OCI-LY3 (cell line): Measurements from ENCODE around the gene DDX31.

Experiments used
- H2AFZ ChIP-seq: fragments of 200-600, 300-600 bp; shearing (Covaris generic); 2 replicates; pipeline ENCODE4 v1.6.0; 2014; ENCODE audit warnings: antibody characterized with exemption, low read depth, low read length
- H3K27ac ChIP-seq: fragments of 200-600, 300-600 bp; sonication (generic); 2 replicates; pipeline ENCODE4 v1.5.1; 2014; ENCODE audit warnings: mild to moderate bottlenecking, low read length, moderate library complexity, mixed read lengths
- H3K27me3 ChIP-seq: fragments of 200-600, 300-600 bp; sonication (generic); 2 replicates; pipeline ENCODE4 v1.6.1; 2014; ENCODE audit warnings: low read depth, low read length, mixed read lengths
- H3K36me3 ChIP-seq: fragments of 200-600, 300-600 bp; sonication (generic); replicated peaks from 2 replicates; pipeline ENCODE3; 2014; ENCODE audit warnings: low read depth, low read length, mixed read lengths
- H3K4me1 ChIP-seq: fragments of 300-600, 200-600 bp; sonication (generic); 2 replicates; pipeline ENCODE4 v1.6.1; 2014; ENCODE audit warnings: low read length, mixed read lengths
- H3K4me2 ChIP-seq: fragments of 200-600, 300-600 bp; sonication (generic); 2 replicates; pipeline ENCODE4 v1.6.1; 2014; ENCODE audit warnings: low read length, mixed read lengths
- H3K4me3 ChIP-seq: fragments of 300-600, 200-600 bp; sonication (generic); 2 replicates; pipeline ENCODE4 v1.5.1; 2014; ENCODE audit warnings: antibody characterized with exemption, mild to moderate bottlenecking, low read length, moderate library complexity
- H3K79me2 ChIP-seq: fragments of 300-600, 200-600 bp; shearing (Covaris generic); 2 replicates; pipeline ENCODE4 v1.6.1; 2014; ENCODE audit warnings: mild to moderate bottlenecking, low read length, mixed read lengths
- H3K9ac ChIP-seq: fragments of 300-600, 200-600 bp; shearing (Covaris generic); 2 replicates; pipeline ENCODE4 v1.6.0; 2014; ENCODE audit warnings: mild to moderate bottlenecking, low read length, moderate library complexity
- H3K9me3 ChIP-seq: fragments of 200-600, 300-600 bp; shearing (Covaris generic); 2 replicates; pipeline ENCODE4 v1.6.1; 2014; ENCODE audit warnings: low read length, mixed read lengths; ENCODE audit not compliant: insufficient read depth
- H4K20me1 ChIP-seq: fragments of 200-600, 300-600 bp; sonication (generic); 2 replicates; pipeline ENCODE4 v1.6.1; 2016; ENCODE audit warnings: low read length, mixed read lengths; ENCODE audit not compliant: insufficient read depth
- CTCF ChIP-seq: fragments of 200-600, 300-600 bp; sonication (generic); IDR thresholded peaks from 2 replicates; pipeline ENCODE4 v1.5.1; 2014; ENCODE audit warnings: antibody characterized with exemption, low read length, low read depth
- EZH2phosphoT487 ChIP-seq: fragments of 200-600 bp; shearing (Covaris generic); IDR thresholded peaks from 2 replicates; pipeline ENCODE4 v1.6.1; 2018; ENCODE audit warnings: antibody characterized with exemption, mixed run types, low read depth

Gene DDX31

GRCh38 chr9:132641216-132641615, 28.6 kb downstream of the DDX31 start:
- Histone ChIP-seq H3K36me3 (peaks cover 56% of the 10 kb centered on the region), H3K9ac (no peak overlapping the region), H3K27me3 (no peaks in the 10 kb centered on the region), H3K79me2 (peaks cover 8% of the 10 kb centered on the region; the same call in 1 of the 2 replicates), H4K20me1 (no peaks in the 10 kb centered on the region), H3K4me1 (no peaks in the 10 kb centered on the region), H3K9me3 (no peaks in the 10 kb centered on the region), H3K4me2 (no peak overlapping the region), H2AFZ (no peak overlapping the region), H3K27ac (no peak overlapping the region), H3K4me3 (no peak overlapping the region)
- no peak for TF ChIP-seq CTCF

GRCh38 chr9:132639322-132639721, 30.5 kb downstream of the DDX31 start:
- Histone ChIP-seq H4K20me1 (no peaks in the 10 kb centered on the region), H3K27ac (no peak overlapping the region), H3K27me3 (no peaks in the 10 kb centered on the region)

GRCh38 chr9:132638240-132638639, 31.5 kb downstream of the DDX31 start:
- Histone ChIP-seq H3K36me3 (peaks cover 39% of the 10 kb centered on the region), H3K27ac (no peak overlapping the region)

More at GRCh38 chr9:132639322-132639721, 30.5 kb downstream of the DDX31 start:
- Histone ChIP-seq H3K4me2 (no peak overlapping the region), H3K9ac (no peak overlapping the region), H3K9me3 (no peaks in the 10 kb centered on the region), H3K4me3 (no peak overlapping the region), H3K36me3 (peaks cover 46% of the 10 kb centered on the region), H2AFZ (no peak overlapping the region), H3K4me1 (no peaks in the 10 kb centered on the region), H3K79me2 (peaks cover 8% of the 10 kb centered on the region; the same call in 1 of the 2 replicates)
- TF ChIP-seq CTCF: no peak
- TF ChIP-seq EZH2phosphoT487: no peak

GRCh38 chr9:132637801-132638200, 32.0 kb downstream of the DDX31 start:
- Histone ChIP-seq H3K36me3 (peaks cover 35% of the 10 kb centered on the region), H4K20me1 (no peaks in the 10 kb centered on the region), H3K4me3 (no peak overlapping the region)

More at GRCh38 chr9:132638240-132638639, 31.5 kb downstream of the DDX31 start:
- Histone ChIP-seq H3K4me2 (no peak overlapping the region), H2AFZ (no peak overlapping the region), H3K9ac (no peak overlapping the region), H4K20me1 (no peaks in the 10 kb centered on the region), H3K27me3 (no peaks in the 10 kb centered on the region), H3K4me1 (no peaks in the 10 kb centered on the region), H3K4me3 (no peak overlapping the region), H3K9me3 (no peaks in the 10 kb centered on the region), H3K79me2 (peaks cover 5% of the 10 kb centered on the region; the same call in 1 of the 2 replicates)
- TF ChIP-seq CTCF: no peak

More at GRCh38 chr9:132637801-132638200, 32.0 kb downstream of the DDX31 start:
- no peak overlapping the region for H3K27ac ChIP-seq
- H3K4me2 ChIP-seq: no peak overlapping the region
- no peak overlapping the region for H2AFZ ChIP-seq
- no peaks in the 10 kb centered on the region for H3K4me1 ChIP-seq
- no peaks in the 10 kb centered on the region for H3K27me3 ChIP-seq
- 0 out of 2 replicates have a peak, but pooled peaks cover under 1% of the 10 kb centered on the region for H3K79me2 ChIP-seq
- H3K9me3 ChIP-seq: no peaks in the 10 kb centered on the region
- TF ChIP-seq CTCF: no peak
- TF ChIP-seq EZH2phosphoT487: no peak
- H3K9ac ChIP-seq: no peak overlapping the region
